ENCODE measurements around the gene USP35.

The USP35 gene

GRCh38 chr11:78248903-78249302 is 60.2 kb downstream of the USP35 start:
- no peak for TF ChIP-seq CTCF (conservative IDR thresholded peaks at IDR 0.05)
- H3K27ac ChIP-seq, result no peak overlapping the region

GRCh38 chr11:78250099-78250498 is 61.4 kb downstream of the USP35 start:
- no peak overlapping the region for H3K27ac ChIP-seq
- TF ChIP-seq CTCF (conservative IDR thresholded peaks at IDR 0.05), result no peak

- no peak overlapping the region for H3K27ac ChIP-seq
- TF ChIP-seq CTCF (conservative IDR thresholded peaks at IDR 0.05), result no peak
These were observed 62.5 kb downstream of the USP35 start for GRCh38 chr11:78251083-78251775.

- H3K27ac ChIP-seq, result no peak overlapping the region
- TF ChIP-seq CTCF (conservative IDR thresholded peaks at IDR 0.05), result no peak
These were observed 65.1 kb downstream of the USP35 start for GRCh38 chr11:78253797-78254196.

GRCh38 chr11:78254268-78254667 is 65.5 kb downstream of the USP35 start:
- no peak for TF ChIP-seq CTCF (conservative IDR thresholded peaks at IDR 0.05)
- no peak overlapping the region for H3K27ac ChIP-seq

GRCh38 chr11:78255919-78256318 is 67.2 kb downstream of the USP35 start:
- no peak overlapping the region for H3K27ac ChIP-seq

GRCh38 chr11:78256962-78257361 is 68.2 kb downstream of the USP35 start:
- no peak for TF ChIP-seq CTCF (conservative IDR thresholded peaks at IDR 0.05)

More at GRCh38 chr11:78255919-78256318, 67.2 kb downstream of the USP35 start:
- TF ChIP-seq CTCF (conservative IDR thresholded peaks at IDR 0.05), result no peak

More at GRCh38 chr11:78256962-78257361, 68.2 kb downstream of the USP35 start:
- H3K27ac ChIP-seq, result no peak overlapping the region

Data from VCaP (cell line).